HCT116 (cell line): Measurements from ENCODE around the gene PSD. TPM values are rescaled to one million over a fixed set of nuclear protein-coding genes. Genes with fewer than 3 reads are reported as not detected.

Source experiments
- ATAC-seq: fragments of 200-7000 bp; cut with Tn5 transposase; 2 replicates; pipeline ENCODE4 v1.9.1; 2020; ENCODE audit warnings: mild to moderate bottlenecking, moderate library complexity
- BruUV-seq: library from RNA; stranded (reverse); fragments of 400-500 nt; replicated peaks from 2 replicates; lab custom pipeline; 2021; lab: Mats Ljungman, UMichigan
- CTCF ChIA-PET: fragments of 300-600 bp; sonication (Branson Sonifier 250); formaldehyde crosslinking; loops from one replicate; lab custom pipeline; 2021; ENCODE audit warnings: antibody characterized with exemption; lab: Charles Lee
- POLR2A ChIA-PET: fragments of 300-600, 350-600 bp; sonication (Branson Sonifier 250); formaldehyde crosslinking; loops from one replicate; lab custom pipeline; 2021; ENCODE audit warnings: antibody characterized with exemption; lab: Charles Lee
- RAD21 ChIA-PET, 2 experiments: fragments of 300-600 bp; sonication (Branson Sonifier 250); formaldehyde crosslinking; loops; one replicate each; lab custom pipeline; 2023; ENCODE audit warnings: low total read pairs in 2 of 2; ENCODE audit not compliant: uncharacterized antibody in 2 of 2, unreplicated experiment in 2 of 2, low non-redundant PET in 1 of 2; lab: Charles Lee
- DNase-seq: peaks from one replicate; pipeline ENCODE4 v3.0.0-alpha.2; 2010; ENCODE audit warnings: low read depth, low spot score
- H2AFZ ChIP-seq: fragments of 200-600 bp; shearing (Covaris generic), sonication (generic); 2 replicates; pipeline ENCODE4 v1.6.1; 2017; ENCODE audit warnings: low read depth, mixed run types, mixed read lengths, antibody characterized with exemption, low read length; ENCODE audit not compliant: poor library complexity, severe bottlenecking
- H3K27ac ChIP-seq: 2 replicates; pipeline ENCODE4 v1.5.1; 2012; ENCODE audit warnings: low read depth, low read length
- H3K27me3 ChIP-seq: fragments of 200-600 bp; sonication (generic); 2 replicates; pipeline ENCODE4 v1.6.1; 2016; ENCODE audit warnings: mixed run types, low read length, mixed read lengths; ENCODE audit not compliant: insufficient read depth
- H3K36me3 ChIP-seq, 2 experiments: fragments of 200-500 bp in 1 of 2; fragments of 200-600 bp in 1 of 2; sonication (Bioruptor generic) in 1 of 2; sonication (generic) in 1 of 2; 2 replicates each; pipeline versions ENCODE4 v1.5.1 to v1.6.1; 2014 to 2016; ENCODE audit warnings: low read length in 2 of 2, inconsistent platforms in 1 of 2, mixed read lengths in 1 of 2, mixed run types in 1 of 2; ENCODE audit not compliant: insufficient read depth in 2 of 2, control insufficient read depth in 1 of 2
- H3K4me1 ChIP-seq, 2 experiments: fragments of 200-600 bp in 1 of 2; sonication (generic) in 1 of 2; 2 replicates each; pipeline versions ENCODE4 v1.5.1 to v1.6.1; 2012 to 2017; ENCODE audit warnings: low read length in 2 of 2, inconsistent platforms in 1 of 2, mild to moderate bottlenecking in 1 of 2, mixed read lengths in 1 of 2, mixed run types in 1 of 2, moderate library complexity in 1 of 2; ENCODE audit not compliant: insufficient read depth in 2 of 2, control insufficient read depth in 1 of 2
- H3K4me2 ChIP-seq: fragments of 200-600 bp; sonication (generic); 2 replicates; pipeline ENCODE4 v1.6.1; 2017; ENCODE audit warnings: mixed run types, low read length, mixed read lengths
- H3K4me3 ChIP-seq, 2 experiments: fragments of 200-600 bp in 1 of 2; sonication (generic) in 1 of 2; replicated peaks in 1 of 2; 2 replicates each; pipeline ENCODE4 v1.5.1; 2011 to 2016; ENCODE audit warnings: low read length in 2 of 2, control low read depth in 1 of 2, low read depth in 1 of 2, mild to moderate bottlenecking in 1 of 2, mixed read lengths in 1 of 2, mixed run types in 1 of 2
- H3K79me2 ChIP-seq: fragments of 200-600 bp; sonication (generic); 2 replicates; pipeline ENCODE4 v1.6.1; 2017; ENCODE audit warnings: mild to moderate bottlenecking, mixed run types, low read length, moderate library complexity, mixed read lengths; ENCODE audit not compliant: insufficient read depth
- H3K9ac ChIP-seq: fragments of 200-600 bp; sonication (generic); 2 replicates; pipeline ENCODE4 v1.6.1; 2016; ENCODE audit warnings: low read length, mixed read lengths
- H3K9me2 ChIP-seq: fragments of 200-600 bp; sonication (generic), shearing (Covaris generic); 2 replicates; pipeline ENCODE4 v1.6.1; 2017; ENCODE audit warnings: mixed run types, mild to moderate bottlenecking, moderate library complexity; ENCODE audit not compliant: insufficient read depth
- H3K9me3 ChIP-seq, 2 experiments: fragments of 200-500 bp in 1 of 2; fragments of 200-600 bp in 1 of 2; sonication (Bioruptor generic) in 1 of 2; sonication (generic) in 1 of 2; 2 replicates each; pipeline ENCODE4 v1.6.1; 2014 to 2017; ENCODE audit warnings: low read length in 2 of 2, mixed read lengths in 2 of 2, inconsistent platforms in 1 of 2, low read depth in 1 of 2, mild to moderate bottlenecking in 1 of 2, mixed run types in 1 of 2, moderate library complexity in 1 of 2; ENCODE audit not compliant: control insufficient read depth in 1 of 2, insufficient read depth in 1 of 2
- H4K20me1 ChIP-seq: fragments of 200-600 bp; sonication (generic), shearing (Covaris generic); 2 replicates; pipeline ENCODE4 v1.6.1; 2017; ENCODE audit warnings: mixed run types, mild to moderate bottlenecking, moderate library complexity; ENCODE audit not compliant: insufficient read depth
- CBX3 ChIP-seq: IDR thresholded peaks from 2 replicates; pipeline ENCODE4 v1.6.1; 2012; ENCODE audit warnings: low read depth
- CEBPB ChIP-seq: IDR thresholded peaks from 2 replicates; pipeline ENCODE4 v1.6.1; 2012; ENCODE audit warnings: low read depth
- CTCF ChIP-seq, 3 experiments: fragments of 200-600 bp in 1 of 3; sonication (generic) in 1 of 3; IDR thresholded peaks in 2 of 3; conservative IDR thresholded peaks in 1 of 3; 2 replicates each; pipeline ENCODE4 v1.5.1; 2012 to 2017; ENCODE audit warnings: low read depth in 2 of 3, low read length in 2 of 3, antibody characterized with exemption in 1 of 3, borderline replicate concordance in 1 of 3, control low read depth in 1 of 3, mild to moderate bottlenecking in 1 of 3, mixed read lengths in 1 of 3, mixed run types in 1 of 3, moderate library complexity in 1 of 3; ENCODE audit not compliant: insufficient read depth in 1 of 3
- EGR1 ChIP-seq: IDR thresholded peaks from 2 replicates; pipeline ENCODE4 v1.6.1; 2012; ENCODE audit warnings: low read depth
- RAD21 ChIP-seq: IDR thresholded peaks from 2 replicates; pipeline ENCODE4 v1.6.1; 2012; ENCODE audit warnings: low read depth, mild to moderate bottlenecking
- SP1 ChIP-seq: IDR thresholded peaks from 2 replicates; pipeline ENCODE4 v1.6.1; 2012; ENCODE audit warnings: low read depth
- SRF ChIP-seq: IDR thresholded peaks from 2 replicates; pipeline ENCODE4 v1.6.1; 2012; ENCODE audit warnings: low read depth
- intact Hi-C: fragments of 100-400 bp; cut with micrococcal nuclease; formaldehyde crosslinking; loops from 2 replicates; pipeline ENCODE4 v1.10.0; 2022
- total RNA-seq: library from RNA; stranded (reverse); gene quantifications from one replicate; pipeline ENCODE4 v1.2.1, GENCODE V29; 2021; ENCODE audit not compliant: unreplicated experiment
- TF ChIP-seq, protein P1 (sequence below): IDR thresholded peaks from 2 replicates; pipeline ENCODE4 v1.6.1; 2012

PSD gene
- total RNA-seq, 1 experiment from 2014 or later, result 9.7 TPM

DNA sequence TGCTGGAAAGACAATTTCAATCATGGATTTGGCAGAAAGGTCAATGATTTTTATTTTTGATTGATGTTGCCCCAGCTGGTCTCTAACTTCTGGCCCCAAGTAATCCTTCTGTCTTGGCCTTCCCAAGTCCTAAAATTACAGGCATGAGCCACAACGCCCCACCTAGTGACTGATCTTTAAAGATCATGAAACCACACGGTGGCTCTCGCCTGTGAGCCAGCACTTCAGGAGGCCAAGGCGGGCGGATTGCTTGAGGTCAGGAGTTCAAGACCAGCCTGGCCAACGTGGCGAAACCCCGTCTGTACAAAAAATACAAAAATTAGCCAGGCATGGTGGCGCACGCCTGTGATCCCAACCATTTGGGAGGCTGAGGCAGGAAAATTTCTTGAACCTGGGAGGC lies 45.4 kb upstream of the PSD start:
- ChIA-PET POLR2A (interaction anchor here (0.9 kb wide), 1 partner anchor 14 kb away, joined by 3 read pairs; no protein-coding TSS in a partner anchor), CTCF (interaction anchor here (0.7 to 1.4 kb wide), 2 partner anchors 59 to 120 kb away, joined by 3 read pairs; no protein-coding TSS in a partner anchor), RAD21 (interaction anchor here in 1 of 2 experiments (0.6 kb wide), 1 partner anchor 11 kb away, joined by 3 read pairs; no protein-coding TSS in a partner anchor)
- peak overlapping the region; percentile 31 to 72 for H3K4me3 ChIP-seq
- TSS peak; percentile 28 for BruUV-seq
- no peaks in the 10 kb centered on the region for H4K20me1 ChIP-seq
- intact Hi-C loops, result loop anchor here (5.0 kb wide), 2 partner anchors 42 to 232 kb away; partner anchors contain the start of gene FBXL15
- H2AFZ ChIP-seq, result no peak overlapping the region
- no peak for DNase-seq
- no peaks in the 10 kb centered on the region for H3K9me3 ChIP-seq
- H3K36me3 ChIP-seq, result no peaks in the 10 kb centered on the region; a peak in 1 of 4 replicates
- TF ChIP-seq SP1 (no peak), CTCF (IDR thresholded peaks at IDR 0.05 in 2 of 3, conservative IDR thresholded peaks at IDR 0.05 in 1 of 3; ENCODE audit: borderline replicate concordance in 1 of 3, insufficient read depth in 1 of 3, low read depth in 2 of 3, low read length in 2 of 3) (peak in 1 of 3 experiments; percentile 17; a peak in 2 of 6 replicates), RAD21 (no peak)
- peaks cover 35 to 49% of the 10 kb centered on the region in 2 experiments for H3K4me1 ChIP-seq
- H3K27ac ChIP-seq, result peak overlapping the region; percentile 59
- no peaks in the 10 kb centered on the region for H3K9me2 ChIP-seq
- H3K9ac ChIP-seq, result peak overlapping the region; percentile 84
- no peaks in the 10 kb centered on the region for H3K27me3 ChIP-seq
- peaks cover 38% of the 10 kb centered on the region; the same call in 1 of the 2 replicates for H3K79me2 ChIP-seq
- ATAC-seq, result peak; percentile 18; the same call in 1 of the 2 replicates
- H3K4me2 ChIP-seq, result peak overlapping the region; percentile 93

DNA sequence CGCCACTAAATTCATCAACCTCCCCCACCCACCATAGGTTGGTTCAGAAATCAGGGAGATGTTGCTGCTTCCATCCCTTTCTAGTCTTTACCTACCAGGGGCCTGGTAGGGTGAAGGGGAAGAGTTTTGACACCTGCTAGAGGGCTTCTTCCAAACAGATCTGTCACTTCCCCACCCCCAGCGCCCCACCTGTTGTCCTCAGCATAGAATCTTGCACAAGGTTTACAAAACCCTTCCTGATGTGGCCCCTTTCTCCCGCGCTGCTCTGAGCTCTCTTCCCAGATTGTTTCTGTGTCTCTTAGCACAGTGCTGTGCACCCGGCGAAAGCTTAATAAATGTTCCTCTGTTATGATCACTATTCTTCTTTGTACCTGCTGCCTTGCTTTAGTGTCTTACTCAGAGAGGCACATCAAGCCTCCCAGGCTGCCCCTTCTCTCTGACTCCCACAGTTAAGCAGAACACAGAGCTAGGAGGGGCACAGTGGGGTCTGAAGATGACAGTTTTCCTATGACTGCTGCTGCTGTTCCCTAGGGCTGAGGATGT lies 44.0 kb upstream of the PSD start:
- peaks cover 38% of the 10 kb centered on the region; the same call in 1 of the 2 replicates for H3K79me2 ChIP-seq
- H4K20me1 ChIP-seq, result no peaks in the 10 kb centered on the region
- intact Hi-C loops, result loop anchor here (5.0 kb wide), 2 partner anchors 40 to 230 kb away; partner anchors contain the start of gene FBXL15
- H3K27ac ChIP-seq, result peak overlapping the region; percentile 59
- H3K4me1 ChIP-seq, result peaks cover 31 to 42% of the 10 kb centered on the region in 2 experiments
- no TSS peak for BruUV-seq
- no peaks in the 10 kb centered on the region for H3K9me3 ChIP-seq
- peak overlapping the region; percentile 31 to 72 for H3K4me3 ChIP-seq
- no peaks in the 10 kb centered on the region for H3K27me3 ChIP-seq
- DNase-seq (no peak), ATAC-seq (peak; percentile 0; the same call in 1 of the 2 replicates)
- no peaks in the 10 kb centered on the region for H3K9me2 ChIP-seq
- H3K4me2 ChIP-seq, result peak overlapping the region; percentile 93
- H3K36me3 ChIP-seq, result no peaks in the 10 kb centered on the region
- H2AFZ ChIP-seq, result no peak overlapping the region
- ChIA-PET POLR2A (interaction anchor here (0.9 to 3.4 kb wide), 6 partner anchors 11 to 41 kb away, joined by 3 to 39 read pairs (median 4); partner anchors contain the start of genes ACTR1A, C10orf95, CUEDC2 and FBXL15), RAD21 (interaction anchor here in 1 of 2 experiments (0.8 kb wide), 1 partner anchor 59 kb away, joined by 3 read pairs; no protein-coding TSS in a partner anchor), CTCF (interaction anchor here (1.0 to 2.9 kb wide), 9 partner anchors 17 to 293 kb away, joined by 3 to 18 read pairs (median 4); partner anchors contain the start of genes FBXL15 and NFKB2)
- peak overlapping the region; percentile 84 for H3K9ac ChIP-seq
- TF ChIP-seq CBX3 (no peak), CTCF (IDR thresholded peaks at IDR 0.05 in 2 of 3, conservative IDR thresholded peaks at IDR 0.05 in 1 of 3; ENCODE audit: borderline replicate concordance in 1 of 3, insufficient read depth in 1 of 3, low read depth in 2 of 3, low read length in 2 of 3) (no peak), SRF (no peak), CEBPB (no peak), EGR1 (no peak)
- TF ChIP-seq, protein P1, sequence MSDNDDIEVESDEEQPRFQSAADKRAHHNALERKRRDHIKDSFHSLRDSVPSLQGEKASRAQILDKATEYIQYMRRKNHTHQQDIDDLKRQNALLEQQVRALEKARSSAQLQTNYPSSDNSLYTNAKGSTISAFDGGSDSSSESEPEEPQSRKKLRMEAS, result no peak
